ENCODE data around the gene CLTC. TPM values are rescaled to one million over a fixed set of nuclear protein-coding genes. Genes with fewer than 3 reads are reported as not detected.

CLTC gene
- total and polyA plus RNA-seq, 2 experiments from 2014 or later, result 107 to 344 TPM

- H3K36me3 Mint-ChIP-seq (ENCODE audit: low read depth), result peaks cover 3% of the 10 kb centered on the region; the same call in 1 of the 3 replicates
- no peak overlapping the region for H3K4me3 ChIP-seq
- H3K9me2 ChIP-seq (ENCODE audit: insufficient read depth), result no peaks in the 10 kb centered on the region
- no peaks in the 10 kb centered on the region for H3K9me3 Mint-ChIP-seq
- peaks cover 16% of the 10 kb centered on the region for H3K4me1 ChIP-seq (ENCODE audit: insufficient read depth)
- H3K27me3 ChIP-seq (ENCODE audit: insufficient read depth), result no peaks in the 10 kb centered on the region
- H3F3A ChIP-seq (replicated peaks; ENCODE audit: low read depth), result no peaks in the 10 kb centered on the region
- ATAC-seq, result no peak
- TF ChIP-seq CTCF (conservative IDR thresholded peaks at IDR 0.05; ENCODE audit: low read depth in 2 of 2) (no peak), ZNF114 (CRISPR knock-in tag; IDR thresholded peaks at IDR 0.05) (no peak), POLR2AphosphoS5 (IDR thresholded peaks at IDR 0.05; ENCODE audit: low read depth) (no peak)
- no peak for DNase-seq (ENCODE audit: low spot score)
- peaks cover 12% of the 10 kb centered on the region for H4K20me1 ChIP-seq (replicated peaks; ENCODE audit: insufficient read depth)
- no peak overlapping the region for H3K27ac ChIP-seq (ENCODE audit: low read depth)
- H3K4me3 Mint-ChIP-seq, result no peak overlapping the region
- peaks cover 91% of the 10 kb centered on the region for H3K79me2 ChIP-seq (replicated peaks; ENCODE audit: insufficient read depth)
- no peak overlapping the region for H2AFZ ChIP-seq
- no peak overlapping the region for H3K27ac Mint-ChIP-seq
- H3K27me3 Mint-ChIP-seq (ENCODE audit: insufficient read depth, low read depth, poor library complexity), result no peaks in the 10 kb centered on the region
- H3K4me1 Mint-ChIP-seq, result peaks cover 9% of the 10 kb centered on the region; the same call in 2 of the 3 replicates
- H3K4me2 ChIP-seq, result no peak overlapping the region
- no peaks in the 10 kb centered on the region for H3K36me3 ChIP-seq (ENCODE audit: insufficient read depth)
Measured at GRCh38 chr17:59719526-59719925, 99.8 kb downstream of the CLTC start.

GRCh38 chr17:59722623-59723022 is 102.9 kb downstream of the CLTC start:
- Histone ChIP-seq H3F3A (replicated peaks; ENCODE audit: low read depth) (no peaks in the 10 kb centered on the region), H3K9me2 (ENCODE audit: insufficient read depth) (no peaks in the 10 kb centered on the region), H3K4me3 (no peak overlapping the region), H4K20me1 (replicated peaks; ENCODE audit: insufficient read depth) (no peaks in the 10 kb centered on the region; the same call in 1 of the 2 replicates), H2AFZ (no peak overlapping the region), H3K79me2 (replicated peaks; ENCODE audit: insufficient read depth) (peaks cover 67% of the 10 kb centered on the region), H3K4me1 (ENCODE audit: insufficient read depth) (peaks cover 16% of the 10 kb centered on the region), H3K36me3 (ENCODE audit: insufficient read depth) (no peaks in the 10 kb centered on the region), H3K4me2 (no peak overlapping the region), H3K27me3 (ENCODE audit: insufficient read depth) (no peaks in the 10 kb centered on the region), H3K27ac (ENCODE audit: low read depth) (peak overlapping the region; percentile 12; the same call in 1 of the 2 replicates)
- no peaks in the 10 kb centered on the region for H3K9me3 Mint-ChIP-seq
- DNase-seq (ENCODE audit: low spot score) (no peak), ATAC-seq (no peak; the same call in 1 of the 3 replicates)
- no peak overlapping the region for H3K4me3 Mint-ChIP-seq
- peaks cover 3% of the 10 kb centered on the region; the same call in 1 of the 3 replicates for H3K36me3 Mint-ChIP-seq (ENCODE audit: low read depth)
- no peaks in the 10 kb centered on the region for H3K27me3 Mint-ChIP-seq (ENCODE audit: insufficient read depth, low read depth, poor library complexity)
- TF ChIP-seq EZH2 (IDR thresholded peaks at IDR 0.05; ENCODE audit: low read depth, unreplicated experiment), result no peak
- no peak overlapping the region; the same call in 1 of the 2 replicates for H3K27ac Mint-ChIP-seq
- peaks cover 9% of the 10 kb centered on the region; the same call in 2 of the 3 replicates for H3K4me1 Mint-ChIP-seq

GRCh38 chr17:59723041-59723440 is 103.3 kb downstream of the CLTC start:
- Mint-ChIP-seq H3K27ac (peak overlapping the region; percentile 2), H3K4me1 (peaks cover 9% of the 10 kb centered on the region; the same call in 2 of the 3 replicates), H3K36me3 (ENCODE audit: low read depth) (peaks cover 3% of the 10 kb centered on the region; the same call in 1 of the 3 replicates), H3K4me3 (no peak overlapping the region), H3K27me3 (ENCODE audit: insufficient read depth, low read depth, poor library complexity) (no peaks in the 10 kb centered on the region), H3K9me3 (no peaks in the 10 kb centered on the region)
- Histone ChIP-seq H4K20me1 (replicated peaks; ENCODE audit: insufficient read depth) (no peaks in the 10 kb centered on the region; the same call in 1 of the 2 replicates), H3K27ac (ENCODE audit: low read depth) (peak overlapping the region; percentile 12; the same call in 1 of the 2 replicates), H3K4me3 (no peak overlapping the region), H3F3A (replicated peaks; ENCODE audit: low read depth) (no peaks in the 10 kb centered on the region), H3K27me3 (ENCODE audit: insufficient read depth) (no peaks in the 10 kb centered on the region), H3K4me1 (ENCODE audit: insufficient read depth) (peaks cover 16% of the 10 kb centered on the region), H2AFZ (no peak overlapping the region), H3K79me2 (replicated peaks; ENCODE audit: insufficient read depth) (peaks cover 63% of the 10 kb centered on the region), H3K36me3 (ENCODE audit: insufficient read depth) (no peaks in the 10 kb centered on the region), H3K9me2 (ENCODE audit: insufficient read depth) (no peaks in the 10 kb centered on the region), H3K4me2 (peak overlapping the region; percentile 54)
- DNase-seq (ENCODE audit: low spot score) (no peak), ATAC-seq (no peak; the same call in 1 of the 3 replicates)
- TF ChIP-seq NANOG (IDR thresholded peaks at IDR 0.05; ENCODE audit: borderline replicate concordance), result no peak
- no peak for TF ChIP-seq REST (IDR thresholded peaks at IDR 0.05; ENCODE audit: unreplicated experiment)
